GM12891 (cell line): ENCODE data around the gene DLX2.

Experiments used
- DNase-seq: peaks from one replicate; pipeline ENCODE4 v3.0.0; 2011; ENCODE audit warnings: low spot score; ENCODE audit not compliant: insufficient read length
- FAIRE-seq: peaks from 2 replicates; lab custom pipeline; 2011; peaks lifted over from hg19 to GRCh38; lab: Jason Lieb, UNC
- PAX5 ChIP-seq: IDR thresholded peaks from 2 replicates; pipeline ENCODE4 v1.6.1; 2011; ENCODE audit warnings: low read length, moderate library complexity, mild to moderate bottlenecking; ENCODE audit not compliant: insufficient read depth, severe bottlenecking
- POLR2A ChIP-seq: IDR thresholded peaks from 2 replicates; pipeline ENCODE4 v1.6.1; 2011; ENCODE audit warnings: low read depth, low read length, control low read depth
- POLR2AphosphoS5 ChIP-seq: IDR thresholded peaks from 2 replicates; pipeline ENCODE4 v1.6.1; 2011; ENCODE audit warnings: low read depth, low read length, control low read depth
- POU2F2 ChIP-seq: IDR thresholded peaks from 2 replicates; pipeline ENCODE4 v1.6.1; 2011; ENCODE audit warnings: low read depth, mild to moderate bottlenecking, control low read depth, low read length, moderate library complexity
- SPI1 ChIP-seq: IDR thresholded peaks from 2 replicates; pipeline ENCODE4 v1.6.1; 2011; ENCODE audit warnings: low read depth, low read length, control low read depth
- TAF1 ChIP-seq: IDR thresholded peaks from 2 replicates; pipeline ENCODE4 v1.6.1; 2011; ENCODE audit warnings: low read depth, low read length, control low read depth

Gene DLX2

DNA sequence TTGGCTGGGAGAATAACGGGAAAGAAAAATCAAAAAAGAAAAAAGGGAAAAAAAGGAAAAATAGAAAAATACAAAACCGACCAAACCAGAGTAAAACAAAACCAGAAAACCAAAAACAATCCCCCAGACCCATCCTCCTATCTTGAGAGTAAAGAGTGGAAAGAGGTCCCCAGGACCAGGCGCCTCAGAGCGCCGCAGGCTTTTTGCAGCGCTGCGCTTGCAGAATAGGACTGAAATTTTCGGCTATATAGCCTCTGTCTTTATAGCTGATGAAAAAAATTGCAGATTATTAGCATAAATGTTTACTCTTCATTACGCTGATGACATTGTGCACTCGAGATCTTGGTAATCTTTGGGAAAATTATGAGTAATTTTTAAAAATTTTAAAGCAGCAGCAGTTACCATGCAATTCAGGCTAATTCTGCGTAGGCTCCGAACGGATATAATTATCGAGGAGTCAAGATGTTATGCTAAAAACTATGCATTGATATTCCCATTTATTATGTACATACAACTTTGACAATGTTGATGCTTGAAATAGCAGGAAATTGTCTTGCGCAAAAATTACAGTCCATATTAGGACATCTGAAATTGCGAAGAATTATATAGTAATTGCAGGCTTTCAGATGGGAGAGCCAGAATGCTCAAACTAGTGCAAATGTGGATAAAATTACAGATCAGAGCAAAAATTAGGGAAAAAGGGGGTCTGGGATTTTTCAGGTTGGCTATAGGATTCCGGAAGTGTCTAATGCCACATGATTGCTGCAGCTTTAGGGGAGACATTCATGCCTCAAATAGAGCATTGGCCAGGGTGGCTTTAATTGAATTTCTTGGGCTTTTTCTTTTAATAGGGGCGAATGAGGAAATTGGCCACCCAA is 9.0 kb downstream of the DLX2 start:
- no peak for DNase-seq
- TF ChIP-seq POU2F2 (no peak), PAX5 (no peak), TAF1 (no peak), SPI1 (no peak), POLR2AphosphoS5 (no peak), POLR2A (no peak)
- no peak for FAIRE-seq

DNA sequence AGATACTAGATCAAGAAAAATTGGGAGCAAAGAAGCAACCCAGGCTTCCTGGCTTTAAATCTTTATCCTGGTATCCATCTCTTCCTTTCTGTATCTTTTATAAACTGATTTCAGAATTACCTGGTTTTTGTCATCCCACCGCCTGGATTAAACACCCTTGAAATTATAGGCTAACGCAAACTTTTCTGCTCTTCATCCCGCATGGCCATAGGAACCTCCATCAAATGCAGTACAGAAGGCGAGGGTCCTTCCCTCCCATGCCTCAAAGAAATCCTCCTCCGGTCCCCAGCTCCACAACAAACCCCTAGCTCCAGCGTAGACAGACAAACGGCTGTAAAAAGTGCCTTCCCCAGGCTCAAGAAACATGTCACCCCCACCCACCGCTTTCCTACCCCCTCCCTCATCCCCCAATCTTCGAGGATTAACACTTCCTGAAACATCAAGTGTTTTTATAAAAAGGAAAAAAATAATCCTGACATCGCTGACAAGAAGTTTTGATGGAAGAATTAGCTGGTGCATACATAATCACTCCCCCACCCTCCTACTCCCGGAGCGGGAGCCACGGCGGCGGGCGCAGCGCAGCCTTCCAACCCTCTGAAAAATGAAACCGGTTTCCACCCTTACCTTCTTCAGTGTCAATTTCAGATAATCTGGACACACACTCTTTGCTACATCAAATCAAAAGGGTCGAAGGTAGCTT is 9.8 kb downstream of the DLX2 start:
- DNase-seq (no peak), FAIRE-seq (no peak)
- TF ChIP-seq POLR2A, result no peak
- TF ChIP-seq SPI1, result no peak
- no peak for TF ChIP-seq PAX5
- TF ChIP-seq TAF1, result no peak
- no peak for TF ChIP-seq POU2F2
- TF ChIP-seq POLR2AphosphoS5, result no peak

DNA sequence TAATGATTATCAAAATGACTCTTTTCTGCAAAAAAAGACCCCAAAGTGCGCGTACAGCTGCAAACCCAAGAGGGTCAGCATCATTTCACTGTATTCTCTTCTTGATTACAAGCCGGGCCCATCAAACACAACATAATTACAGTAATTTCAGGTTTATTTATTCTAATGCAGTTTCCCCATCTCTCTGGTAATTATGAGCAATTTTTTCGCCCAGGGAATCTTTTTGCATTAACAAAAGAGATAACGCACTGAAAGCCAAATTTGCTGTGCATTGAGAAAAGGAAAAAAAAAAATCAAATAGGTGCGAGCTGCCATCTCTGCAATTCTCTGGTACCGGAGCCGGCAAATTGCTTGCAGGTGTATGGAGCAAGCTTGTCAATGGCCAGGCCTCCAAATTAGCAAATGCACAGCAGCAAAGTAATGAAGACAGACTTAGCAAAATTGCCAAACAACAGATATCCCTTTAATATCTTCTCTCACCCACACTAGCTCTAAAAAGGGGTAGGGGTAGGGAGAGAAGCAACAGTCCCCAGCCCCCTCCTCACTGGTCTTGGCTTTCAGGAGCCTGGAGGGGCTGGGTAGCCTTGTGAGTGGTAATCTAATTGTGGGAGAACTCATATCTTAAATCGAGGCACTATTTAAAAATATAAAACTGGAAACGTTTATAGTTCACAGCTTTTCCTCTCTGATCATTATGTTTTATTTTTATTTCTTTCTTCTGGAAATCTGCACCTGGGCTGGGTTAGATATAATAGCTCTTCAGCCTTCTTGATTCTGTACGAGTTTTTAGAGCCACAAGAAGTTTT is 10.7 kb downstream of the DLX2 start:
- FAIRE-seq (no peak), DNase-seq (no peak)
- TF ChIP-seq POLR2A, result no peak
- no peak for TF ChIP-seq SPI1
- no peak for TF ChIP-seq POU2F2
- no peak for TF ChIP-seq TAF1
- TF ChIP-seq PAX5, result no peak
- TF ChIP-seq POLR2AphosphoS5, result no peak

DNA sequence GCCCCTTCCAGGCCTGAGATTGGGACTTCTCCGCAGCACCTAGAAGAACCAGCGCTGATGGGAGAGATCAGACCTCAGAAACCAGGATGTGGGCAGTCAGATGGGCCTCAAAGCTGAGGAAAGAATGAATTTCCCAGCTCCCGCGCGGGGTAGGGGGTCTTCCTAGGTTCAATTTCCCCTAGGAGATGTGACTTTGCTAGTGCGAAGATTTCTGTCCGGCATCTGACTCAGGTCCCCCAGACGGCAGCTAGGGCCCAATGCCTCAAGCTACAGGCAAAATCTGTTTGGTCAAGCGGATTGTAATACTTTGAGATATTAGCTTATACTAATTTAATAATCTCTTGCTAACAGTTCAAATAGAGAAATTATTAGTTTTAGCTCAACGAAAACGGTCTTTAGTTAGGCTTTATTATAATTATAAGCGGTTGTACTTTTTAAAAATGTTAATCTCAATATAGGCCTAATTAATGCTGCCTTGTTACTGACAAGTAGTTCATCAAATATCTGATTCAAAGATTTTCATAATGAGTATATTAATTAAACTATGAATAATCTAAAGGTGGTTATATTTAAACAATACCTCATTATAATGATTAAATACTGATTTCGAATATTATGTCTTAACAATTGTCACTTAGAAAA is 11.6 kb downstream of the DLX2 start:
- TF ChIP-seq SPI1 (no peak), PAX5 (no peak), POLR2AphosphoS5 (no peak), POU2F2 (no peak), POLR2A (no peak), TAF1 (no peak)
- FAIRE-seq, result no peak
- DNase-seq, result no peak

DNA sequence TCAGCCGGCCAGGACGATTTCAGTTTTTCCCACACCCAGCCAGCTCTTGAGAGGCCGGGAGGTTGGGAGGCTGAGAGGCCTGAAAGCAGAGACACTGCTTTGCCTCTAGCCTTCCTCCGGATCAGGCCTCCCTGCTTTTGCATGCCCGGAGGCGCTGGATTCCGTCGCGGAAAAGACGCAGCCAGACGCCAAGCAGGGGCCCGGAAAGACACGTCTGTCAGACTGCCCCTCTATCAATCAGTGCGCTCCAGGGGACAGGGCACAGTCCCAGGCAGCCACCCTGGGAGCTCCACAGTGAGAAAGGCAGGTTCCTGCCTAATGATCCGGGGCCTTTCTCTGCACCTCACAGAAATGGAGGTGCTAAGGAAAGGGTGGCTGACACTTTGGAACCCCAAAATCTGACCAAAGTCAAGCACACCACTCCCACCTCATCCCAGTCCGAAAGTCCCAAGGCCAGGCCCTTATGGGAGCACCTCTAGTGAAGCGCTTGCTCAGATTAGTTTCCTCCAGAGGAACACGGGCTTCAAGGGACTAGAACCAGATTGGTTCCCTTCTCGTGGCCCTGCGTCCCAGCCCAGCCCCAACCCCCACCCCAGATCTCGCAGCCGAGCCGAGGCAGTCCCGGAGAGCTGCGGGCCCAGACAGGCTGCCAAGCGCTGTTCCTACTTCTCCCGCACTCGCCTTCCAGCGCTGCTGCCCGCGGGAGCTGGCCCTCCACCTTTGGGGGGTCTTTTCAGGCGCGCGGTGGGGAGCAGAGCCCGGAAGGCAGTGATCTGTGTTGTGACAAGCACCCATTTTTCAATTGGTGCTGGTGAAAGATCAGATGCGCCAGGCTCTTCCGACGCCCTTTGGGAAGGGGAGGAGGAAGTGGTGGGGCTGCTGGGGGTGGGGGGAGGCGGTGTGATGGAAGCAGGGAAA is 12.4 kb downstream of the DLX2 start:
- FAIRE-seq (no peak), DNase-seq (no peak)
- TF ChIP-seq TAF1, result no peak
- no peak for TF ChIP-seq PAX5
- no peak for TF ChIP-seq POU2F2
- no peak for TF ChIP-seq SPI1
- TF ChIP-seq POLR2AphosphoS5, result no peak
- no peak for TF ChIP-seq POLR2A

- DNase-seq (no peak), FAIRE-seq (no peak)
- no peak for TF ChIP-seq POU2F2
- no peak for TF ChIP-seq SPI1
- no peak for TF ChIP-seq POLR2A
- TF ChIP-seq POLR2AphosphoS5, result no peak
- no peak for TF ChIP-seq TAF1
- TF ChIP-seq PAX5, result no peak
These were observed 13.1 kb downstream of the DLX2 start for GRCh38 chr2:172089633-172090032.

GRCh38 chr2:172089005-172089504 is 13.6 kb downstream of the DLX2 start:
- DNase-seq (no peak), FAIRE-seq (no peak)
- no peak for TF ChIP-seq SPI1
- no peak for TF ChIP-seq PAX5
- TF ChIP-seq POLR2A, result no peak
- no peak for TF ChIP-seq POU2F2
- no peak for TF ChIP-seq TAF1
- TF ChIP-seq POLR2AphosphoS5, result no peak

DNA sequence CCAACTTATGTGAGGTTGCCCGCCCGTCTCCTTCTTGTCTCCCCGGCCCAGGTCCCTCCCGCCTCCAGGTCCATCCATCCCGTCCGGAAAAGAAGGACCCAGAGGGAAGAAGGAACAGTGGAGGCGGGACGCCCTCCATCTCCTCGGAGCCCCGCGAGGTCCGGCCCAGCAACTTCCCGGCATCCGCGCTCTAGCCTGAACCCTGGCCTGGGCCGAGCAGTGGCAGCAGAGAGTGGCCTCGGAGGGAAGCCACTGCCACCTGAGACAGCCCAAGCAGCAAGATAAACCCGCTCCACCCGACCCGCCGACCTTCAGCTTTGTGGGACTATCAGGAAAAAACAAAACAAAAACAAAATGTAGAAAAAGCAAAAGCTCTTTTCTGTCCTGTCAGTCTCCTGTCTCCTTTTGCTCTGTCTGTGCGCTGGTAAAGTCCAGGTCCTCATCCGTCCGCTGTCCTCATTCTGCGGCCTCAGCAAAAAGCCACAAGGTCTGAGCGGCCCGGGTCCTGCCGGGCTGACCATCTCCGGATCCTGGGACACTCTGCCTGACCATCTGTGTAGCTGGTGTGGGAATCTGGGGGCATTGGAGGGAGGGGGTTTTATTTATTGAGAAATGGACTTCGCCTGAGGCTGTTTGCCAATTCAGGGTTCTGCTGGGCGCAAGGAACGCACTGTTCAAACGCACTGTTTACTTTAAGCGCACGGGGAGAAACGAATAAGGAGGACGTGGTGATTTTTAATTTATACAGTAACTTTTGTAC is 14.3 kb downstream of the DLX2 start:
- FAIRE-seq (no peak), DNase-seq (no peak)
- TF ChIP-seq TAF1 (no peak), SPI1 (no peak), POLR2AphosphoS5 (no peak), POLR2A (no peak), PAX5 (no peak), POU2F2 (no peak)
